ENCODE results near the gene TMEM253.

TMEM253 gene

GRCh38 chr14:21069388-21070082 lies 31.3 kb upstream of the TMEM253 start:
- H3K4me3 ChIP-seq (ENCODE audit: low read length in 2 of 2) = peak overlapping the region; percentile 59 to 90
- H3K23ac ChIP-seq (ENCODE audit: low read depth, low read length, poor library complexity) = peak overlapping the region; percentile 15
- H3K14ac ChIP-seq (ENCODE audit: low read length) = no peak overlapping the region
- H3K18ac ChIP-seq (ENCODE audit: low read length) = peak overlapping the region; percentile 99
- WGBS, 2 donors (ENCODE audit: extremely low coverage in 2 of 2, insufficient read length in 2 of 2, insufficient replicate concordance in 1 of 2) = no CpG with 5 or more reads among the region's 40 CpGs
- H3K4me2 ChIP-seq (ENCODE audit: insufficient read depth, low read length, poor library complexity, severe bottlenecking) = peak overlapping the region; percentile 84
- H3K4me1 ChIP-seq (ENCODE audit: control insufficient read depth in 2 of 2, insufficient read depth in 1 of 2, low read depth in 1 of 2, low read length in 2 of 2) = peaks cover 9 to 14% of the 10 kb centered on the region in 2 donors
- H2AFZ ChIP-seq (ENCODE audit: low read length) = peak overlapping the region; percentile 81
- H3K4ac ChIP-seq (ENCODE audit: low read length) = peak overlapping the region; percentile 96
- H3K27me3 ChIP-seq (ENCODE audit: control insufficient read depth in 3 of 3, insufficient read depth in 3 of 3, low read depth in 1 of 3, low read length in 3 of 3) = no peaks in the 10 kb centered on the region
- peak overlapping the region; percentile 96 for H2BK15ac ChIP-seq (ENCODE audit: low read length)
- H2AK5ac ChIP-seq (ENCODE audit: low read depth, low read length) = peak overlapping the region; percentile 87
- H3K9me3 ChIP-seq (replicated peaks in 1 of 2; ENCODE audit: control insufficient read depth in 2 of 2, insufficient read depth in 1 of 2, low read depth in 1 of 2, low read length in 2 of 2) = no peaks in the 10 kb centered on the region
- peaks cover 12 to 24% of the 10 kb centered on the region in 2 donors for H3K36me3 ChIP-seq (replicated peaks in 1 of 2; ENCODE audit: control insufficient read depth in 2 of 2, insufficient read depth in 2 of 2, low read length in 2 of 2)
- H2BK12ac ChIP-seq (ENCODE audit: low read length) = peak overlapping the region; percentile 67
- H3K9ac ChIP-seq (ENCODE audit: low read depth, low read length, poor library complexity) = peak overlapping the region; percentile 96
- H3K27ac ChIP-seq (replicated peaks; ENCODE audit: low read length) = peak overlapping the region; percentile 94
- no peak overlapping the region for H4K8ac ChIP-seq (ENCODE audit: low read depth, low read length)
- peak overlapping the region; percentile 99 for H2BK5ac ChIP-seq (ENCODE audit: low read length)
- H2BK120ac ChIP-seq (ENCODE audit: low read depth, low read length) = peak overlapping the region; percentile 90
- DNase-seq (ENCODE audit: low spot score) = peak; percentile 69
- peaks cover 7% of the 10 kb centered on the region for H3K79me1 ChIP-seq (ENCODE audit: low read depth, low read length)
- no peak overlapping the region for H4K91ac ChIP-seq (ENCODE audit: low read depth, low read length, poor library complexity)

- Histone ChIP-seq H3K23ac (ENCODE audit: low read depth, low read length, poor library complexity) (peak within 1 kb of the TSS; percentile 50), H3K4ac (ENCODE audit: low read length) (peak within 1 kb of the TSS; percentile 96), H2BK5ac (ENCODE audit: low read length) (peak within 1 kb of the TSS; percentile 99), H3K9ac (ENCODE audit: low read depth, low read length, poor library complexity) (peak within 1 kb of the TSS; percentile 96), H3K14ac (ENCODE audit: low read length) (peak within 1 kb of the TSS; percentile 10), H2BK120ac (ENCODE audit: low read depth, low read length) (peak within 1 kb of the TSS; percentile 95), H3K79me1 (ENCODE audit: low read depth, low read length) (peaks cover 7% of the 10 kb centered on the region), H3K4me3 (ENCODE audit: low read length in 2 of 2) (peak within 1 kb of the TSS; percentile 59 to 90), H4K91ac (ENCODE audit: low read depth, low read length, poor library complexity) (peak within 1 kb of the TSS; percentile 93), H2BK15ac (ENCODE audit: low read length) (peak within 1 kb of the TSS; percentile 96), H3K27ac (replicated peaks; ENCODE audit: low read length) (peak within 1 kb of the TSS; percentile 94), H4K8ac (ENCODE audit: low read depth, low read length) (no peak within 1 kb of the TSS), H3K9me3 (replicated peaks in 1 of 2; ENCODE audit: control insufficient read depth in 2 of 2, insufficient read depth in 1 of 2, low read depth in 1 of 2, low read length in 2 of 2) (no peaks in the 10 kb centered on the region), H3K4me1 (ENCODE audit: control insufficient read depth in 2 of 2, insufficient read depth in 1 of 2, low read depth in 1 of 2, low read length in 2 of 2) (peaks cover 9 to 14% of the 10 kb centered on the region in 2 donors), H2AFZ (ENCODE audit: low read length) (peak within 1 kb of the TSS; percentile 81), H3K36me3 (replicated peaks in 1 of 2; ENCODE audit: control insufficient read depth in 2 of 2, insufficient read depth in 2 of 2, low read length in 2 of 2) (peaks cover 18 to 30% of the 10 kb centered on the region in 2 donors), H2BK12ac (ENCODE audit: low read length) (peak within 1 kb of the TSS; percentile 67), H2AK5ac (ENCODE audit: low read depth, low read length) (peak within 1 kb of the TSS; percentile 93), H3K4me2 (ENCODE audit: insufficient read depth, low read length, poor library complexity, severe bottlenecking) (peak within 1 kb of the TSS; percentile 84), H3K18ac (ENCODE audit: low read length) (peak within 1 kb of the TSS; percentile 99), H3K27me3 (ENCODE audit: control insufficient read depth in 3 of 3, insufficient read depth in 3 of 3, low read depth in 1 of 3, low read length in 3 of 3) (no peaks in the 10 kb centered on the region)
- no peak for DNase-seq (ENCODE audit: low spot score)
- no CpG with 5 or more reads among the region's 63 CpGs for WGBS, 2 donors (ENCODE audit: extremely low coverage in 2 of 2, insufficient read length in 2 of 2, insufficient replicate concordance in 1 of 2)
Observed at GRCh38 chr14:21070083-21070609, 30.7 kb upstream of the TMEM253 start, which contains the start of gene ARHGEF40. TSS of gene ARHGEF40 (plus strand) at chr14:21070304. CDS start at chr14:21070397, 93 bp downstream.

GRCh38 chr14:21070610-21071224 lies 30.1 kb upstream of the TMEM253 start:
- H3K27me3 ChIP-seq (ENCODE audit: control insufficient read depth in 3 of 3, insufficient read depth in 3 of 3, low read depth in 1 of 3, low read length in 3 of 3) = no peaks in the 10 kb centered on the region
- H3K18ac ChIP-seq (ENCODE audit: low read length) = peak overlapping the region; percentile 99
- peak overlapping the region; percentile 84 for H3K4me2 ChIP-seq (ENCODE audit: insufficient read depth, low read length, poor library complexity, severe bottlenecking)
- peak overlapping the region; percentile 4 for H3K4ac ChIP-seq (ENCODE audit: low read length)
- peak overlapping the region; percentile 72 for H2AFZ ChIP-seq (ENCODE audit: low read length)
- peak overlapping the region; percentile 95 for H3K9ac ChIP-seq (ENCODE audit: low read depth, low read length, poor library complexity)
- peak overlapping the region; percentile 99 for H2BK5ac ChIP-seq (ENCODE audit: low read length)
- H3K36me3 ChIP-seq (replicated peaks in 1 of 2; ENCODE audit: control insufficient read depth in 2 of 2, insufficient read depth in 2 of 2, low read length in 2 of 2) = peaks cover 24 to 36% of the 10 kb centered on the region in 2 donors
- H3K27ac ChIP-seq (replicated peaks; ENCODE audit: low read length) = peak overlapping the region; percentile 94
- H3K79me1 ChIP-seq (ENCODE audit: low read depth, low read length) = peaks cover 7% of the 10 kb centered on the region
- peak overlapping the region; percentile 59 to 85 for H3K4me3 ChIP-seq (ENCODE audit: low read length in 2 of 2)
- DNase-seq (ENCODE audit: low spot score) = peak; percentile 84
- H3K9me3 ChIP-seq (replicated peaks in 1 of 2; ENCODE audit: control insufficient read depth in 2 of 2, insufficient read depth in 1 of 2, low read depth in 1 of 2, low read length in 2 of 2) = no peaks in the 10 kb centered on the region
- peak overlapping the region; percentile 93 for H2AK5ac ChIP-seq (ENCODE audit: low read depth, low read length)
- H3K23ac ChIP-seq (ENCODE audit: low read depth, low read length, poor library complexity) = peak overlapping the region; percentile 50
- peak overlapping the region; percentile 90 for H2BK15ac ChIP-seq (ENCODE audit: low read length)
- peak overlapping the region; percentile 27 for H2BK12ac ChIP-seq (ENCODE audit: low read length)
- H4K91ac ChIP-seq (ENCODE audit: low read depth, low read length, poor library complexity) = peak overlapping the region; percentile 93
- no CpG with 5 or more reads among the region's 23 CpGs for WGBS, 2 donors (ENCODE audit: extremely low coverage in 2 of 2, insufficient read length in 2 of 2, insufficient replicate concordance in 1 of 2)
- H3K14ac ChIP-seq (ENCODE audit: low read length) = peak overlapping the region; percentile 10
- peaks cover 9 to 14% of the 10 kb centered on the region in 2 donors for H3K4me1 ChIP-seq (ENCODE audit: control insufficient read depth in 2 of 2, insufficient read depth in 1 of 2, low read depth in 1 of 2, low read length in 2 of 2)
- peak overlapping the region; percentile 95 for H2BK120ac ChIP-seq (ENCODE audit: low read depth, low read length)
- no peak overlapping the region for H4K8ac ChIP-seq (ENCODE audit: low read depth, low read length)

Data from neuronal stem cell (in vitro differentiated cells).